ENCODE measurements around the gene SLC5A10. TPM values are rescaled to one million over a fixed set of nuclear protein-coding genes. Genes with fewer than 3 reads are reported as not detected.

Gene SLC5A10
- total RNA-seq, 4 donors from 2014 or later: not detected

GRCh38 chr17:19000531-19001325 lies 48.8 kb downstream of the SLC5A10 start:
- no peaks in the 10 kb centered on the region for H3K36me3 ChIP-seq
- 82% methylated on average over 12 of the region's 17 CpGs for whole genome bisulfite sequencing
- intact Hi-C loops (cut with DNase I): no loop called here
- TF ChIP-seq POLR2AphosphoS5 (IDR thresholded peaks at IDR 0.05) (no peak), EP300 (IDR thresholded peaks at IDR 0.05) (no peak), POLR2A (IDR thresholded peaks at IDR 0.05; ENCODE audit: low read depth) (no peak)
- TF ChIP-seq, protein P1, sequence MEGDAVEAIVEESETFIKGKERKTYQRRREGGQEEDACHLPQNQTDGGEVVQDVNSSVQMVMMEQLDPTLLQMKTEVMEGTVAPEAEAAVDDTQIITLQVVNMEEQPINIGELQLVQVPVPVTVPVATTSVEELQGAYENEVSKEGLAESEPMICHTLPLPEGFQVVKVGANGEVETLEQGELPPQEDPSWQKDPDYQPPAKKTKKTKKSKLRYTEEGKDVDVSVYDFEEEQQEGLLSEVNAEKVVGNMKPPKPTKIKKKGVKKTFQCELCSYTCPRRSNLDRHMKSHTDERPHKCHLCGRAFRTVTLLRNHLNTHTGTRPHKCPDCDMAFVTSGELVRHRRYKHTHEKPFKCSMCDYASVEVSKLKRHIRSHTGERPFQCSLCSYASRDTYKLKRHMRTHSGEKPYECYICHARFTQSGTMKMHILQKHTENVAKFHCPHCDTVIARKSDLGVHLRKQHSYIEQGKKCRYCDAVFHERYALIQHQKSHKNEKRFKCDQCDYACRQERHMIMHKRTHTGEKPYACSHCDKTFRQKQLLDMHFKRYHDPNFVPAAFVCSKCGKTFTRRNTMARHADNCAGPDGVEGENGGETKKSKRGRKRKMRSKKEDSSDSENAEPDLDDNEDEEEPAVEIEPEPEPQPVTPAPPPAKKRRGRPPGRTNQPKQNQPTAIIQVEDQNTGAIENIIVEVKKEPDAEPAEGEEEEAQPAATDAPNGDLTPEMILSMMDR (IDR thresholded peaks at IDR 0.05): no peak
- DNase-seq (ENCODE audit: extremely low spot score): no peak
- H3K4me3 ChIP-seq: no peak overlapping the region
- H3K27me3 ChIP-seq: no peaks in the 10 kb centered on the region
- H3K4me1 ChIP-seq: peaks cover 9 to 29% (median 26%) of the 10 kb centered on the region in 4 donors
- no peak overlapping the region for H3K27ac ChIP-seq (replicated peaks in 1 of 4)
- peaks cover 0 to 7% (median 0%) of the 10 kb centered on the region in 4 donors for H3K9me3 ChIP-seq

DNA sequence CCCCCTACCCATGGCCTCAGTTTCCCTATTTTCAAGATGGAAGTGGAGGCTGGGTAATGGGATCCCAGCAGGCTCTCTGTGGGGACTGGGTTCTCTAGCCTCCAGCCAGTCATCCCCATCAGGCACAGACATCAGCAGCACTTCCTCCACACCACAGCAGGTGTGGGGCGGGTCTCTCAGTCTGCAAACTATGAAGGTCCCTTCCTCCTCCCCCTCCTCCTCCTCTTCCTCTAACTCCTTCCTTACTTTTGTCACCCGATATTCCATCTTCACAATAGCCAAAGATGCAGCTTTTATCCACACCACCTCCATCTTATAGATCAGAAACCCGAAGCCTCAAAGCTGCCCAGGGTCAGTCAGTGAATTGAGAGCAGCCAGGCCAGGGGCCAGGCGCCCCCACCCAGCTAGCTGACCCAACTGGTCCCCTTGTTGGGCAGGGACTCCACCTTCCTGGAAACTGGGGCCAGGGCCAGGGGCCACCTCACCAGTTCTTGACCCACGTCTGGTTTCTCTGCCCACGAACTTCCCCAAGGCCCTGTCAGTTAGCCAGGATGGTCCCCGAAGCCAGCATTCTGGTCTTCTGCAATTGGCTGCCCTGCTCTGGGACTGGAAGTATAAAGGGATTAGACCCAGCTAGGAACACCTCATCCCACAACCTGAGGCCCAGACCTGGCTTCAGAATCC lies 50.1 kb downstream of the SLC5A10 start:
- peaks cover 9 to 29% (median 26%) of the 10 kb centered on the region in 4 donors for H3K4me1 ChIP-seq
- intact Hi-C loops (cut with DNase I): no loop called here
- TF ChIP-seq, protein P1 (IDR thresholded peaks at IDR 0.05): no peak
- TF ChIP-seq POLR2A (IDR thresholded peaks at IDR 0.05; ENCODE audit: low read depth) (no peak), POLR2AphosphoS5 (IDR thresholded peaks at IDR 0.05) (no peak), EP300 (IDR thresholded peaks at IDR 0.05) (no peak)
- no peak overlapping the region for H3K4me3 ChIP-seq
- H3K27me3 ChIP-seq: no peaks in the 10 kb centered on the region
- H3K9me3 ChIP-seq: no peaks in the 10 kb centered on the region
- DNase-seq (ENCODE audit: extremely low spot score): no peak
- H3K27ac ChIP-seq (replicated peaks in 1 of 4): no peak overlapping the region
- H3K36me3 ChIP-seq: no peaks in the 10 kb centered on the region
- WGBS: 74% methylated on average over 7 of the region's 7 CpGs

DNA sequence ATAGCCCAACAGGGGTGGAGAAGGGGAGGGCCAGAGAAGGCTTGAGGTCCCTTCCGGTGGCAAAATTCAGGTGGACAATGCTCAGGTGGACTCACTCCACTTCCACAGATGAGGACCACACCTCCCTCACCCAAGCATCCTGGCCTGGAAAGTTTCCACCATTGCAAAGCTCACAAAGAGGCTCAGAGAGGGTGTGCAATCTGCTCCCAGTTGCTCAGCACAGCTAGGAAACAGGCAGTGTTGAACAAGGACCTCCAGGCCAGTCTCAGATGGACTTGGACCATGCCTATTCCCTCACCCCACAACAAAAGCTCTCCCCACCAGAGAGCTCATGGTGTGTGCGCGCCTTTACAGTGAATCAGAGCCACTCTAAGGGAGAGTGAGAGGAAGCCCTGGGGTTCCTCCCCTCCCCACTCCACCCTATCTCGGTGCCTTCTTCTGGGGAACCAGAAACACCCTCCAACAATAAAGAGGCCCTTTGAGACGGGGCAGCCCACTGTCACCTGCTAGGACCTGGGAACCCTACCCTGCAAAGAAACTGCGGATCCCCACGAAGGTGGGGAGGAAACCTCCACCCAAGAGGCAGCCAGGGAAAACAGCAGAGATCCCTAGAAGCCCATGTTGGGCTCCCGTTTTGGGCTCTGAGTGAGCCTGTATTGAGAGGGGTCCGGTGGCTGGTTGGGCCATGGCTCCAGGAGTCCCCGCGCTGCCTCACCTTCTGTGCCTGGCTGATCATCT lies 51.0 kb downstream of the SLC5A10 start:
- intact Hi-C loops (cut with DNase I): no loop called here
- WGBS: 96% methylated on average over 3 of the region's 11 CpGs
- no peaks in the 10 kb centered on the region for H3K9me3 ChIP-seq
- H3K4me1 ChIP-seq: peaks cover 9 to 29% (median 26%) of the 10 kb centered on the region in 4 donors
- no peak for TF ChIP-seq EP300 (IDR thresholded peaks at IDR 0.05)
- TF ChIP-seq, protein P1 (IDR thresholded peaks at IDR 0.05): no peak
- no peaks in the 10 kb centered on the region for H3K36me3 ChIP-seq
- no peak for DNase-seq (ENCODE audit: extremely low spot score)
- H3K27ac ChIP-seq (replicated peaks in 1 of 4): peak overlapping the region; percentile 74 to 81 (median 78)
- no peaks in the 10 kb centered on the region for H3K27me3 ChIP-seq
- peak overlapping the region in 1 of 4 donors; percentile 71 for H3K4me3 ChIP-seq

- no peak for DNase-seq (ENCODE audit: extremely low spot score)
- H3K4me1 ChIP-seq: peaks cover 9 to 29% (median 26%) of the 10 kb centered on the region in 4 donors
- TF ChIP-seq, protein P1 (IDR thresholded peaks at IDR 0.05): no peak
- TF ChIP-seq EP300 (IDR thresholded peaks at IDR 0.05) (no peak), POLR2A (IDR thresholded peaks at IDR 0.05; ENCODE audit: low read depth) (no peak), POLR2AphosphoS5 (IDR thresholded peaks at IDR 0.05) (no peak)
- 34% methylated on average over 41 of the region's 73 CpGs for WGBS
- no peaks in the 10 kb centered on the region for H3K27me3 ChIP-seq
- H3K9me3 ChIP-seq: no peaks in the 10 kb centered on the region
- peak overlapping the region; percentile 74 to 81 (median 78) for H3K27ac ChIP-seq (replicated peaks in 1 of 4)
- H3K36me3 ChIP-seq: no peaks in the 10 kb centered on the region
- H3K4me3 ChIP-seq: peak overlapping the region; percentile 67 to 77 (median 72)
- intact Hi-C loops (cut with DNase I): no loop called here
Observed at GRCh38 chr17:19003543-19004420, 51.8 kb downstream of the SLC5A10 start.

Data from esophagus muscularis mucosa (tissue), 4 donors.